ENCODE measurements around the gene APOBEC3F.

DNA sequence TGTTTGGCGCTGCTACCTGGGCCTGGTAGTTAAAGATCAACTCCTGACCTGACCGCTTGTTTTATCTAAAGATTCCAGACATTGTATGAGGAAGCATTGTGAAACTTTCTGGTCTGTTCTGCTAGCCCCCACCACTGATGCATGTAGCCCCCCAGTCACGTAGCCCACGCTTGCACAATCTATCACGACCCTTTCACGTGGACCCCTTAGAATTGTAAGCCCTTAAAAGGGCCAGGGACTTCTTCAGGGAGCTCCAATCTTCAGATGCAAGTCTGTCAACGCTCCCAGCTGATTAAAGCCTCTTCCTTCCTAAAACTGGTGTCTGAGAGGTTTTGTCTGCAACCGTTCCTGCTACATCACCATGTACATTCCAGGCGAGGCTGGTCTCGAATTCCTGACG lies 15.0 kb downstream of the APOBEC3F start:
- no peak for TF ChIP-seq CTCF (IDR thresholded peaks at IDR 0.05 in 4 of 5, conservative IDR thresholded peaks at IDR 0.05 in 1 of 5)
- TF ChIP-seq POLR2A (IDR thresholded peaks at IDR 0.05) = no peak
